Sigmoid colon (tissue), 4 donors: ENCODE results near the gene ZNF407.

Source experiments
- CTCF ChIP-seq, 4 experiments: fragments of 450-650 bp in 3 of 4; fragments of 200-600 bp in 1 of 4; IDR thresholded peaks; one replicate each; pipeline ENCODE4 v1.5.1; 2016 to 2019; ENCODE audit warnings: antibody characterized with exemption in 4 of 4, mild to moderate bottlenecking in 3 of 4, moderate library complexity in 2 of 4
- POLR2A ChIP-seq, 2 donors: fragments of 450-650 bp; IDR thresholded peaks; one replicate each; pipeline ENCODE4 v1.6.1; 2016; ENCODE audit warnings: antibody characterized with exemption in 2 of 2, mild to moderate bottlenecking in 2 of 2, moderate library complexity in 2 of 2
- POLR2AphosphoS5 ChIP-seq, 4 donors: sonication (generic); formaldehyde crosslinking; IDR thresholded peaks; one replicate each; pipeline ENCODE4 v1.6.1; 2017; ENCODE audit warnings: antibody characterized with exemption in 4 of 4

GRCh38 chr18:74573053-74573452 is 24.6 kb upstream of the ZNF407 start:
- no peak for TF ChIP-seq CTCF (IDR thresholded peaks at IDR 0.05)
- TF ChIP-seq POLR2A (IDR thresholded peaks at IDR 0.05): no peak
- no peak for TF ChIP-seq POLR2AphosphoS5 (IDR thresholded peaks at IDR 0.05)
